Upper lobe of left lung (tissue), 6 donors: ENCODE measurements around the gene LAMA3. TPM values are rescaled to one million over a fixed set of nuclear protein-coding genes. Genes with fewer than 3 reads are reported as not detected.
A peak's percentile ranks its signal among the peaks of the same experiment; 100 is the strongest.

Source experiments
- ATAC-seq, 2 donors: fragments of 200-7000 bp; cut with Tn5 transposase; one replicate each; pipeline ENCODE4 v1.9.1; 2022; ENCODE audit warnings: mild to moderate bottlenecking in 2 of 2, moderate library complexity in 2 of 2; ENCODE audit not compliant: low FRiP score in 2 of 2
- DNase-seq, 2 donors: peaks; one replicate each; pipeline ENCODE4 v3.0.0-alpha.2; 2019 to 2020
- H3K27ac ChIP-seq, 4 donors: fragments of 200-600 bp; sonication (generic); one replicate each; pipeline ENCODE4 v1.5.1; 2016 to 2019
- H3K27me3 ChIP-seq, 4 donors: fragments of 200-600 bp; sonication (generic); one replicate each; pipeline ENCODE4 v1.5.1; 2017 to 2019
- H3K36me3 ChIP-seq, 4 donors: fragments of 200-600 bp; sonication (generic); one replicate each; pipeline ENCODE4 v1.5.1; 2016 to 2019
- H3K4me1 ChIP-seq, 4 donors: fragments of 200-600 bp; sonication (generic); one replicate each; pipeline ENCODE4 v1.5.1; 2018 to 2019
- H3K4me3 ChIP-seq, 4 donors: fragments of 200-600 bp; sonication (generic); one replicate each; pipeline ENCODE4 v1.5.1; 2017 to 2019; ENCODE audit warnings: mild to moderate bottlenecking in 2 of 4, moderate library complexity in 1 of 4
- H3K9me3 ChIP-seq, 4 donors: fragments of 200-600 bp; sonication (generic); one replicate each; pipeline ENCODE4 v1.5.1; 2018 to 2019
- EP300 ChIP-seq, 4 donors: sonication (generic); formaldehyde crosslinking; IDR thresholded peaks; one replicate each; pipeline ENCODE4 v1.5.1; 2017; ENCODE audit warnings: antibody characterized with exemption in 4 of 4, control low read depth in 2 of 4
- POLR2A ChIP-seq, 4 donors: fragments of 450-650 bp; IDR thresholded peaks; one replicate each; pipeline ENCODE4 v1.5.1; 2016 to 2017; ENCODE audit warnings: antibody characterized with exemption in 4 of 4, mild to moderate bottlenecking in 2 of 4
- POLR2AphosphoS5 ChIP-seq, 2 donors: sonication (generic); formaldehyde crosslinking; IDR thresholded peaks; one replicate each; pipeline ENCODE4 v1.5.1; 2017; ENCODE audit warnings: antibody characterized with exemption in 2 of 2
- whole genome bisulfite sequencing, 2 donors: methylation state at CpG; one replicate each; pipeline ENCODE4 v1.1.5; 2017 to 2018; 5-methylcytosine and 5-hydroxymethylcytosine counted together
- total RNA-seq, 6 donors: library from RNA; depleted of rRNA in 4 of 6; stranded (reverse); fragments of >200 nt in 4 of 6; gene quantifications; one replicate each; pipeline versions ENCODE4 v1.1.0 to v1.2.1, GENCODE V29; 2016 to 2021
- TF ChIP-seq, protein P1 (sequence below), 6 experiments: fragments of 450-650 bp in 4 of 6; fragments of 200-600 bp in 2 of 6; sonication (generic) in 2 of 6; IDR thresholded peaks; one replicate each; pipeline ENCODE4 v1.5.1; 2016 to 2019; ENCODE audit warnings: antibody characterized with exemption in 6 of 6
- donor health status: DM: no; HTN: no; CAD: no; lungs with moderate emphysema.
- donor health status: DM: no; HTN: yes; CAD: no; lungs with severe emphysema.

Gene LAMA3
- total RNA-seq, 6 donors from 2014 or later, result 88.2 to 202 (median 141) TPM

DNA sequence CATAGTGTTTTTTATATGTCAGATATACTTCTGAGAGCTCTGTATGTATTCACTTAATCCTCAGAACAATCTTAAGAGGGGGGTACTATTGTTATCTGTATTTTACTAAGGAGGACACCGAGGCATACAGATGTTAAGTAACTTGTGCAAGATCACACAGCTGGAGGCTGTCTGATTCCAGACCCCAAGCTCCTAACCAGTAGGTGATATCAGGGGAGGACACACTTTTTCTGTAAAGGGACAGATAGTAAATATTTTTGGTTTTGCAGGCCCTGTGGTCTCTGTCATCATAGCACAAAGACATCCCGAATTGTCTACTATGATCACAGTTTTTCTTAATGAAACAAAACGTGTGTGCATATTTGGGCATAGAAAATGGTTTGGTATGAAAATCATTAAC lies 143.7 kb downstream of the LAMA3 start:
- no peak for DNase-seq
- Histone ChIP-seq H3K36me3 (no peaks in the 10 kb centered on the region), H3K4me3 (no peak overlapping the region), H3K27ac (no peak overlapping the region), H3K4me1 (peaks cover 0 to 9% (median 5%) of the 10 kb centered on the region in 4 donors), H3K27me3 (no peaks in the 10 kb centered on the region), H3K9me3 (no peaks in the 10 kb centered on the region)
- TF ChIP-seq POLR2A (IDR thresholded peaks at IDR 0.05) (no peak), EP300 (IDR thresholded peaks at IDR 0.05) (no peak), POLR2AphosphoS5 (IDR thresholded peaks at IDR 0.05) (no peak)
- TF ChIP-seq, protein P1, sequence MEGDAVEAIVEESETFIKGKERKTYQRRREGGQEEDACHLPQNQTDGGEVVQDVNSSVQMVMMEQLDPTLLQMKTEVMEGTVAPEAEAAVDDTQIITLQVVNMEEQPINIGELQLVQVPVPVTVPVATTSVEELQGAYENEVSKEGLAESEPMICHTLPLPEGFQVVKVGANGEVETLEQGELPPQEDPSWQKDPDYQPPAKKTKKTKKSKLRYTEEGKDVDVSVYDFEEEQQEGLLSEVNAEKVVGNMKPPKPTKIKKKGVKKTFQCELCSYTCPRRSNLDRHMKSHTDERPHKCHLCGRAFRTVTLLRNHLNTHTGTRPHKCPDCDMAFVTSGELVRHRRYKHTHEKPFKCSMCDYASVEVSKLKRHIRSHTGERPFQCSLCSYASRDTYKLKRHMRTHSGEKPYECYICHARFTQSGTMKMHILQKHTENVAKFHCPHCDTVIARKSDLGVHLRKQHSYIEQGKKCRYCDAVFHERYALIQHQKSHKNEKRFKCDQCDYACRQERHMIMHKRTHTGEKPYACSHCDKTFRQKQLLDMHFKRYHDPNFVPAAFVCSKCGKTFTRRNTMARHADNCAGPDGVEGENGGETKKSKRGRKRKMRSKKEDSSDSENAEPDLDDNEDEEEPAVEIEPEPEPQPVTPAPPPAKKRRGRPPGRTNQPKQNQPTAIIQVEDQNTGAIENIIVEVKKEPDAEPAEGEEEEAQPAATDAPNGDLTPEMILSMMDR (IDR thresholded peaks at IDR 0.05), result no peak
- ATAC-seq, result no peak
- 83 to 84% methylated on average over 3 of the region's 3 CpGs for WGBS, 2 donors

DNA sequence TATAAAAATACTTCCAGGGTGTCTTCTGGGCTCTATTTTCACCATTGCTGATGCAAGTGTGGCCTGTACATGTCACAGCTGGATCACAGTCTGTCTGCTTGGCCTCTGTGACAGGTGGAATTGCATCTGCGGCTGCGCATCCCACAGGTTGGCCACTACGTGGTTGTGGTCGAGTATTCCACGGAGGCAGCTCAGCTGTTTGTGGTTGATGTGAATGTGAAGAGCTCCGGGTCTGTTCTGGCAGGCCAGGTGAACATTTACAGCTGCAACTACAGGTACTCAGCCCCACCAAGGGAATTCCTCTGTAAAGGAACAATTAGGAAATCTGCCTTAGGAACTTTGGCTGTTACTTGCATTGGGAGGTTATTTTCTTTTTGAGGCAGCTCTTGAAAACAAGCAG lies 144.5 kb downstream of the LAMA3 start:
- ATAC-seq, result peak in 1 of 2 donors; percentile 8
- Histone ChIP-seq H3K4me3 (no peak overlapping the region), H3K9me3 (no peaks in the 10 kb centered on the region), H3K4me1 (peaks cover 0 to 9% (median 4%) of the 10 kb centered on the region in 4 donors), H3K27ac (no peak overlapping the region), H3K36me3 (no peaks in the 10 kb centered on the region), H3K27me3 (no peaks in the 10 kb centered on the region)
- no peak for TF ChIP-seq EP300 (IDR thresholded peaks at IDR 0.05)
- TF ChIP-seq POLR2AphosphoS5 (IDR thresholded peaks at IDR 0.05), result no peak
- no peak for TF ChIP-seq POLR2A (IDR thresholded peaks at IDR 0.05)
- TF ChIP-seq, protein P1 (IDR thresholded peaks at IDR 0.05), result no peak
- DNase-seq, result peak in 1 of 2 donors; percentile 32
- WGBS, 2 donors, result 59 to 79% methylated on average over 4 to 6 of the region's 6 CpGs

DNA sequence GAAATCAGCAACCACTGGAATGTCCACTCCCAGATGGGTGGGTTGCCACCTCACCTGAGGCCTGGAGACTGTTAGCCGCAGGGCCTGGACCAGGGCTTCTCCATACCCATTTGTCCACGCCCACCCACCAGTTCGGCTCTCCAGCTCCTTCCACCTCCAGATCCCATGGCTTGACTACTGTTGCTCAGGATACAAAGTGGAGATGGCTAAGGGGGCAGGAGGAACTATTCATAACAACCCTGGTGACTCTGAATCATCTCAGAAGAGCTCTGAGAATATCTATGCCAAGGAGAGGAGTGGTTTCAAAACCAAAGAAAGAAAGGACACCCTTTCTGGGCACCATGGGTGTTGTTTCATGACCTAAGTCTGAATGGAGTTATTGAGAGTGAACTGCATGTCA lies 145.8 kb downstream of the LAMA3 start:
- WGBS, 2 donors, result 83 to 87% methylated on average over 3 of the region's 3 CpGs
- Histone ChIP-seq H3K9me3 (no peaks in the 10 kb centered on the region), H3K27me3 (no peaks in the 10 kb centered on the region), H3K27ac (peak overlapping the region in 3 of 4 donors; percentile 35 to 81 (median 45)), H3K4me3 (no peak overlapping the region), H3K36me3 (no peaks in the 10 kb centered on the region), H3K4me1 (peaks cover 0 to 9% (median 1%) of the 10 kb centered on the region in 4 donors)
- ATAC-seq (peak; percentile 6 to 47), DNase-seq (no peak)
- TF ChIP-seq POLR2AphosphoS5 (IDR thresholded peaks at IDR 0.05), result no peak
- TF ChIP-seq, protein P1 (IDR thresholded peaks at IDR 0.05), result no peak
- TF ChIP-seq EP300 (IDR thresholded peaks at IDR 0.05), result no peak
- TF ChIP-seq POLR2A (IDR thresholded peaks at IDR 0.05), result peak in 1 of 4 donors; percentile 18

DNA sequence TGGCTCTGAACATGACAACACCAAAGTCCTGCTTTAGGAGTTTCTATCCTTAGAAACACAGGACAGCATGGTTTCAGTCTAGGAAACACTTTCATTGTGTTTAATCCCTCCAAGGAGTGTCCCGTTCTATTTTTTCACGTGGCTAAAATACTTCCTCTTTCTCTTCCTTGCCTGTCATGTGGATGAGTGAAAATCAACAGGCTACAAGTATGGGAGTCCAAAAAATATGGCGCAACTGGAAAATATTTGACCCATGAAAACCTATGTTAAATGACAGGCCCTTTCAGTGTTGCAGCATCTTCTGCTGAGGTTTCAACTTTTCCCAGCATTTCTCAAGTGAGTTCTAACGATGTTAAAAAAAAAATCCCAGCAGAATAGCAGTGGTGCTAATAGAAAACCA lies 146.3 kb downstream of the LAMA3 start:
- DNase-seq, result no peak
- peak overlapping the region in 2 of 4 donors; percentile 35 to 81 for H3K27ac ChIP-seq

DNA sequence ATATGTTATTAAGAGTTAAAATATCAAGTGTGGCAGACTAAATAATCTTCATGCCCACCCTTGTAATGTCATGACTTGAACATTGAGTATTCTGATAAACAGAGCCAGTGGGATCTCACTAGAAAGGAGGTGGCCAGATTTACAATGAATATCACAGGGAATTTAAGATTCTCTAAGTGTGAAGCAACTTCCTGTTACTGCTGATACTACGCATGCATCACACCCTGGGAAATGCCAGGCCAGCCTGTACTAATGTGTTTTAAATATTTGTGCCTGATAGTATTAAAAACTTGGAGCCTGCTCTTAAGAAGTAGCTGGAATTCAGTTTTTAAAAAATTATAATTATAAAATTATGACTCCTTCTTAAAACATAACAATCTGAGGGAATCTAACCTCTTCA lies 148.3 kb downstream of the LAMA3 start:
- 37 to 57% methylated on average over 1 of the region's 1 CpG for WGBS, 2 donors
- H3K27me3 ChIP-seq, result no peaks in the 10 kb centered on the region
- no peaks in the 10 kb centered on the region for H3K36me3 ChIP-seq
- H3K27ac ChIP-seq, result peak overlapping the region in 1 of 4 donors; percentile 9
- TF ChIP-seq POLR2A (IDR thresholded peaks at IDR 0.05), result no peak
- TF ChIP-seq, protein P1 (IDR thresholded peaks at IDR 0.05), result no peak
- no peak for TF ChIP-seq POLR2AphosphoS5 (IDR thresholded peaks at IDR 0.05)
- TF ChIP-seq EP300 (IDR thresholded peaks at IDR 0.05), result no peak
- DNase-seq (no peak), ATAC-seq (peak in 1 of 2 donors; percentile 73)
- no peaks in the 10 kb centered on the region for H3K9me3 ChIP-seq
- peaks cover 0 to 9% (median 1%) of the 10 kb centered on the region in 4 donors for H3K4me1 ChIP-seq
- H3K4me3 ChIP-seq, result no peak overlapping the region

More for the DNA sequence above, 146.3 kb downstream of the LAMA3 start:
- Histone ChIP-seq H3K9me3 (no peaks in the 10 kb centered on the region), H3K36me3 (no peaks in the 10 kb centered on the region), H3K4me3 (no peak overlapping the region), H3K27me3 (no peaks in the 10 kb centered on the region), H3K4me1 (peaks cover 0 to 9% (median 1%) of the 10 kb centered on the region in 4 donors)
- TF ChIP-seq POLR2AphosphoS5 (IDR thresholded peaks at IDR 0.05) (peak in 1 of 2 donors; percentile 38), POLR2A (IDR thresholded peaks at IDR 0.05) (no peak)
- peak; percentile 35 to 58 for ATAC-seq
- 52 to 53% methylated on average over 4 of the region's 4 CpGs for WGBS, 2 donors
